Measurements from ENCODE around the gene PCP2.

GRCh38 chr19:7640803-7641202, 7.3 kb upstream of the PCP2 start:
- TF ChIP-seq EGR1 (IDR thresholded peaks at IDR 0.05) (no peak), EP300 (IDR thresholded peaks at IDR 0.05; ENCODE audit: borderline replicate concordance) (no peak), TAF1 (IDR thresholded peaks at IDR 0.05; ENCODE audit: low read depth) (no peak)
- TF ChIP-seq, protein P1, sequence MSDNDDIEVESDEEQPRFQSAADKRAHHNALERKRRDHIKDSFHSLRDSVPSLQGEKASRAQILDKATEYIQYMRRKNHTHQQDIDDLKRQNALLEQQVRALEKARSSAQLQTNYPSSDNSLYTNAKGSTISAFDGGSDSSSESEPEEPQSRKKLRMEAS (IDR thresholded peaks at IDR 0.05) = no peak

All from Ishikawa (cell line).